NCI-H2107 (cell line): ENCODE data around the gene CCDC136.

ENCODE experiments used
- DNase-seq: peaks from one replicate; lab custom pipeline; 2025; lab: John Stamatoyannopoulos, UW

CCDC136 gene

DNA sequence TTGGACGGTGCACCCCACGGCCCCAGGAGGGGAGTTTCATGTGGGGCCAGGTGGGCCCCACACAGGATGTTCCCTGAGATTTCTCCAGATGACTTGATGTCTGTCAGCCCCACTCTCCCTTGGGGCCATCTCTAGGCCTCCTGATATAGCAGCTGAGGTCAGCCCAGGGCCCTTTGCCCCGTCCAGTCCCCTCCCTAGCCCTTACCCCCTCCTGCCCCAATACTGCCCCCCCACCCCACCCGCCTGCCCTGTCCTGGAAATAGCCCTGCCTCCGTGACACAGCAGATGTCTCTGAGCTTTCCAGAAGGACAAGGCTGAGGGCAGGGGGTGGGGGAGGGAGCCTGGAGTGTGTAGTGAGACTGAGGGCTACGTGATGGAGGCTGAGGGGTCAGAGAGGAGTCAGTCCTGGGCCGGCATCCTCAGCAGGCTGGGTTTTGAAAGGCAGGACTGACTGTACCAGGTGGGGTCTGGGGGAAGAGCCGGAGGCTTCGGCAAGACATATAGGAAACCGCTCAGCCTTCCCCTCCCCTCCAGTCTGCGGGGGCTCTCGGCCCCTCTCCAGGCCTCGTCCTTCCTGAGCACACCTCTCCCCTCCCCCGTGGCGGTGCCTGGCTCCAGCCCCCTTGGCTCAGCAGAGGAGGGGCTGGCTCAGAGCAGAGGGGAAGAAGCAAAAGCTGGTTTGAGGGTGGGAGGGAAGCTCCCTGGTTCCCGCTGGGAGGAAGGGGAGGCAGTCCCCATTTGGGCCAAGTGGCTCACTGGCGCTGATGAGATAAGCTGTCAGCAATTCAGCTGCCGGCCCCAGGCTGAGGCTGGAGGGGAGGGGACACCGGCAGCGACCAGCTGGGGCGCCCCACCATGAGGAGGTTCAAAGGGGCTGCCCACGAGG lies 40.5 kb downstream of the CCDC136 start:
- DNase-seq = no peak

DNA sequence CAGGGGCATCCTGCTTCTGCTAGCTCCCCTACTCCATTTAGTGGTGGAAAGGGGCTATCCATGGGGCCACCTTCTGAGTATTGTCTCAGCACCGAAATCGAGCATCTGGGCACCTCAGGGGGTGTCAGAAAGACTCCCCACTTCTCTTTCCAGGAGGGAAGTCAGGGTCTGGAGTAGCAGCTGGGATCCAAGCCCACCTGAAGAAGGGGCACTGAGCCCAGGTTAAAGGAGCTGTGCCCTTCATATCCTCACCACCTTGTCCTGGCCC lies 41.0 kb downstream of the CCDC136 start:
- no peak for DNase-seq

DNA sequence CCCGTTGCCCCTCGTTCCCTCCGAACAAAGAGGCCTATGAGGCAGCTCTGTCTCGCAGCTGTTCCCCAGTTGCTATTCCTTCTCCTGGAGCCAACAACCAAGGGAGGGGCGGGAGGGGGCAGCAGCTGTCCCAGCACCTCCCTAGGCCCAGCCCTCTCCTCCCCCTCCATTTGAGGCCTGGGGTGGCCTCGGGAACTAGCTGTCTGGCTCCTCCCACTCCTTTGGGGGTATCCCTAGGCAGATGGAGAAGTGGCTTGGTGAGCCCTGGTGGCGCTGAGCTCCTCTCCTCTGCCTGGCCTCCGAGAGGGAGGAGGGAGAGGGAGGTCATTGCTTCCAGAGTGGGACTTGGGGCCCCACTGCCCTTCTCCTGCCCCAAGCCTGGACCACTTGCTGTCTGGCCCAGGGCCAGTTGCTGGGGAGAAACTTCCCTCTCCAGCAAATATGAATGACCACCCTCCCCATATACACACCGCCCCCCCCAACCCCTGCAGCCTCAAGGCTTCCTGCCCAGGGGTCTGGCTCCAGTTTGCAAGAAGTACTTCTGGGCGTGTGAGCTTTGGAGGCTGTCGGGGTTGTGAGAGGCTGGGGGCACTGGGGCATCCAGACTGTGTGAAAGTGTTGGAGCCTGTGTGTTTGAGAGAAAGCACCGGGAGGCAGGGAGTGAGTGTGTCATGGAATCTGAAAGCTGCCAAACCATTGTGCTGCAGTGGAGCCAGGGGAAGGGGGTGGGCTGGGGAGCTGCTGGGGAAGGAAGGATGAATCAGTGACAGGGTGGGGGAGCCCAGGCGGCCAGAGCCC lies 41.6 kb downstream of the CCDC136 start:
- no peak for DNase-seq

DNA sequence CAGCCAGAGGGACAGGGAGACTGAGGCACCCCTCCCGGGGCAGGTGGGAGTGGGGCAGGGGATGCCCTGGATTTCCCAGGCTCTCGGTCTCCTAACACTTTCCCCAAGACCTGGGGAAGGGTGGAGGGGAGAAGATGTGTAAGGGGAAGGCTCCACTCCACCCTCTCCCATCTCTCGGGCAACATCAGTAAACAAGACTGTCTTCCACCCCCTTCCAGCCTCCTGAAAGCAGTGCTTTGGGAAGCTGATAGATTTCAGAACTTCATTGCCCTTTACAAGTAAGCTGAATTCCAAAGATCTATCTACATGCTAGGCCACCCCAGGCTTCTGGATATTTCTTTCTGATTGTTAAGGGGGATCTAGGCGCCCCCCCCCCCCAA lies 42.2 kb downstream of the CCDC136 start:
- no peak for DNase-seq

DNA sequence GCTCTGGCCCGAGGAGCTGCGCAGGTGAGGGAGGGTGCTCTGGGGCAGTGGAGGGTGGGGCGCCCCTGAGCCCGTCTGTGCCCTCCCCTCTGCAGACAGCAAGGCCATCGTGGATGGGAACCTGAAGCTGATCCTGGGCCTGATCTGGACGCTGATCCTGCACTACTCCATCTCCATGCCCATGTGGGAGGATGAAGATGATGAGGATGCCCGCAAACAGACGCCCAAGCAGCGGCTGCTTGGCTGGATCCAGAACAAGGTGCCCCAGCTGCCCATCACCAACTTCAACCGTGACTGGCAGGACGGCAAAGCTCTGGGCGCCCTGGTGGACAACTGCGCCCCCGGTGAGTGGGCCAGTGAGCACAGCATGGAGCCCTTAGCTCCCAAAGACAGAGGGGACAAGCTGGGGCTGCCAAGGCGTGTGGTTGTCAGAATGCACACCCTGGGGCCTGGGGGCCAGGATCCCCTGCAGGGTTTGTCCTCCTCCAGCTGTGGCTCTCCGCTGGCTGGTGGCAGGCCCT lies 43.5 kb downstream of the CCDC136 start:
- DNase-seq = no peak

DNA sequence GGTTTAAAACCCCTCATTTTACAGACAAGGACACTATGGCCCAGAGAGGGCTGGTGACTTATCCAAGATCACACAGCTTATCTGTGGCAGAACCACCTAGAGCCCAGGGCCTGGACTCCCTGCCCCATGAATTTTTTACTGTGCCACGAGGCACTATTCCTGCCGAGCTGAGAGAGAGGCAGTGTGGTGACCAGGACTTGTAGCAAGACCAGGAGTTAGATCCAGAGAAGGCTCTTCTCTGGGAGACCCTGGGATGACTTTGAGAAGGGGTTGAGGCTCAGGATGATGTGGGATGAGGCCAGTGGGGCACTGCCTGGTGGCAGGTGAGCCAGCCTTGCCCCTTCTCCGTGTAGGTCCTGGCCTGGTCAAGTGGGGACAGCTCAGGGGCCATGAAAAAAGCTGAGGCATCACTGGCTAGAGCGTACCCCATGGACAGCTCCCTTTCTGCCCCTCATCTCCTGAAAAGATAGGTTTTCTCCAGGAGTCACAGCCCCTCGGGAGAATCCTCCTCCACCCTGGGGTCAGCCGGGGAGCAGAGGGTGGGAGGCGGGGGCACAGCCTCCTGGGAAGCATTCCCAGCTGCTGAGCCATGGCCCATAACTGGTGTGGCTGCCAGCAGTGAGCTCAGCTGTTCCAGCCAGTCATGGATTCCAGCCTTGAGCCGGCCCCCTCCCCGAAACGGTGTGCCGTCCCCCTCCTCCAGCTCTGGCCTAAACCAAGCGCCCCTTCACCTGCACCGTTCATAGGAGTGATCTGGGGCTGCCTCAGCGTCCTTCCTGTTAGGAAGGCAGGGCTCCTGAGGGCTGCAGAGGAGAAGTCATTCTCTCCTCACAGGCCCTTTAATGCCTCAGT lies 44.2 kb downstream of the CCDC136 start:
- DNase-seq = no peak

GRCh38 chr7:128836729-128837348 lies 45.1 kb downstream of the CCDC136 start:
- no peak for DNase-seq

GRCh38 chr7:128837521-128837921 lies 45.8 kb downstream of the CCDC136 start:
- no peak for DNase-seq

DNA sequence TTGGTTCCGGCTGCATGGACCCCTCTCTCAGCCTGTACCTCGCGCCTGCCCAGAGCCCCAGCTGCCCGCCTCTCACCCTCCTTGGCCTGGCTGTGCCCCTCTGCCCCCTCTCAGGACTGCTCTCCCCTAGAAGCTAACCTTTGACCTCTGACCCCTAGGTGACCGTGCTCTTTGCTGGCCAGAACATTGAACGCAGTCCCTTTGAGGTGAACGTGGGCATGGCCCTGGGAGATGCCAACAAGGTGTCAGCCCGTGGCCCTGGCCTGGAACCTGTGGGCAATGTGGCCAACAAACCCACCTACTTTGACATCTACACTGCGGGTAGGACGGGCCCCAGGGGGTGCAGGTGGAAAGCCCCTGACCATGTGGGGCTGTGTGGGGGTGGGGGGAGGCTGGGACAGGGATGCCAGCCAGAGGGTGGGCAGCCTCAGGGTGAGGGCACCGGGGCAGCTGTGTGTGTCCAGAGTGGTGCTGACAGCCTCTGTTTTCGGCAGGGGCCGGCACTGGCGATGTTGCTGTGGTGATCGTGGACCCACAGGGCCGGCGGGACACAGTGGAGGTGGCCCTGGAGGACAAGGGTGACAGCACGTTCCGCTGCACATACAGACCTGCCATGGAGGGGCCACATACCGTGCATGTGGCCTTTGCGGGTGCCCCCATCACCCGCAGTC lies 46.5 kb downstream of the CCDC136 start:
- no peak for DNase-seq

DNA sequence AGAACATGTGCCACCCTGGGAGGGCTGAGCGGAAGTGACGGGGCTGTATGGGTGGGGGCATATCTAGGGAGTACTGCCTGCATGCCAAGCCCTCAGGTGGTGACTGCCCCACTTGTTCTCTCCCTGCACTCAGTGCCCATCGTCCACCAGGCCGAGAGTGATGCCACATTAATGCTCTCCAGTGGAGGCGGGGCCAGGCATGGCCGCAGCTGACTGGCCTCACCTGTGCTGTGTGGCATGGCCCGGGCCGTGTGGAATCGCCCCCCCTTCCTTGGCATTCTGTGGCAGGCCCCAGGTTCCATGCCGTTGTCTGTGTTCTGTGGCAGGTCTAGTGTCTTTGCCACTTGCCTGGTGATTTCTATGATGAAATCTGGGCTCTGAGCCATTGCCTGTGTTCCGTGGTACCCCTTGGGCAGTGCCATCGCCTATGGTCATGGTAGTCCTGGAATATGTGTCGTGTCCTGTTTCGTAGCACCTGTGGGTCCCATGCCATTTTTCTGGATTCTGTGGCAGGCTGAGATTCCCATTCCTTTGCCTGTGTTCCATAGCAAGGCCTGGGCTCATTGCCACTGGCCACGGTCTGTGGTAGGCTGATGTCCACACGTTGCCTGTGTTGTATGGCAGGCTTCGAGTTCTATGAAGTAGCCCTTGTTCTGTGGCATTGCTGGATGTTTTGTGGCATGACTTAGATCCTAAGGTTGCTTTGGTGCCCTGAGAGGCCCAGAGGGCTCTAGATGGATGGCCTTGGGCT lies 47.4 kb downstream of the CCDC136 start:
- no peak for DNase-seq

DNA sequence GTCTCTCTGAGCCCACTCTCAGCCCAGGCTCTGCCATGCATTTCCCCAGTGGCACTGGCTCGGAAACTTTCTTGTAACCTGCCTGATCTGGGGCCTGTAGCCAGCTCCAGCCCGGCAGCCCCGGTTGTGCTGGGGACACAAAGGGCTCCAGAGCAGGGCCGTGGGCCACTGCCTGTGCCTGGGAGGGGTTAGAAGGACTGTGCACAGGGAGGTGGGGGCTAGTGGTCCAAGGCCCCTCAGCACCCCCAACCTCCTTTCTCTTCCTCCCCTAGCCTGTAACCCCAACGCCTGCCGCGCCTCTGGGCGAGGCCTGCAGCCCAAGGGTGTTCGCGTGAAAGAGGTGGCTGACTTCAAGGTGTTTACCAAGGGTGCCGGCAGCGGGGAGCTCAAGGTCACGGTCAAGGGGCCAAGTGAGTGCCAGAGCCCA lies 48.0 kb downstream of the CCDC136 start:
- no peak for DNase-seq

DNA sequence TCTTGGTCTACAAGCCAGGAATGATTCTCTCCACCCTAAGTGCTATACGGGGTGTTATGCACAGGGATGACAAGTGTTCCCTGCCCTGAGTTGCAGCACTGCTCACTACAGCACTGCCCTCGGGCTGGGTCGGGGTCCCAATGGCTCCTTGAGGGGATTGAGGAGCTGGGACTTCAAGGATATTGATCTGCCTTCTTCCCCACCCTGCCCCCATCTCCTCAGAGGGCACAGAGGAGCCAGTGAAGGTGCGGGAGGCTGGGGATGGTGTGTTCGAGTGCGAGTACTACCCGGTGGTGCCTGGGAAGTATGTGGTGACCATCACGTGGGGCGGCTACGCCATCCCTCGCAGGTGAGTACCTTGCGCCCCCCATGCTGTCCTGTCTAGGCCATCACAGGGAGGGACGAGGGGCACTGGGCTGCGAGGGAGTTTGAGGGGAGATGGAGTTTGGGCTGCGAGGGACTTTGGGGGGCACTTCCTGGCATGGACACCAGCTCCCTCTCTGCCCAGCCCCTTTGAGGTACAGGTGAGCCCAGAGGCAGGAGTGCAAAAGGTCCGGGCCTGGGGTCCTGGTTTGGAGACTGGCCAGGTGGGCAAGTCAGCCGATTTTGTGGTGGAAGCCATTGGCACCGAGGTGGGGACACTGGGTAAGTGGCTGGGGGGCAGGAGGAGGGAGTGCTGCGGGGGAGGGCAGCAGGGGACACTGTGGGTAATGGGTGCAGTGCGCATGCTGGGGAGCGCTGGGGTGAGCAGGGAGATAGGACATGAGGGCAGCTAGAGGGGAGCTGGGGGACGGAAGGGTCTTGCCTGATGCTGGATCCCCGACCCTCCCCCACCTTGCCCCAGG lies 48.8 kb downstream of the CCDC136 start:
- no peak for DNase-seq

DNA sequence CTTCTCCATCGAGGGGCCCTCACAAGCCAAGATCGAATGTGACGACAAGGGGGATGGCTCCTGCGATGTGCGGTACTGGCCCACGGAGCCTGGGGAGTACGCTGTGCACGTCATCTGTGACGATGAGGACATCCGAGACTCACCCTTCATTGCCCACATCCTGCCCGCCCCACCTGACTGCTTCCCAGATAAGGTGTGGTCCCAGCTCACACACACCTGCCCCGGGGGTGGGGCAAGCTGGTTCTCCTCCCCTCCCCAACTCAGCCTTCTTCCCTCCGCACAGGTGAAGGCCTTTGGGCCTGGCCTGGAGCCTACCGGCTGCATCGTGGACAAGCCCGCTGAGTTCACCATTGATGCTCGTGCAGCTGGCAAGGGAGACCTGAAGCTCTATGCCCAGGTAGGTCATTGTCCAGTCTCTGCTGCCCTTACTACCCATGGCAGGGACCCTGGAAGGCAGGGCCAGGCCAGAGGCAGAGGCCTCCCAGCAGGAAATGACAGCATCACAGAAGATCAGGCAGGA lies 49.5 kb downstream of the CCDC136 start:
- no peak for DNase-seq

DNA sequence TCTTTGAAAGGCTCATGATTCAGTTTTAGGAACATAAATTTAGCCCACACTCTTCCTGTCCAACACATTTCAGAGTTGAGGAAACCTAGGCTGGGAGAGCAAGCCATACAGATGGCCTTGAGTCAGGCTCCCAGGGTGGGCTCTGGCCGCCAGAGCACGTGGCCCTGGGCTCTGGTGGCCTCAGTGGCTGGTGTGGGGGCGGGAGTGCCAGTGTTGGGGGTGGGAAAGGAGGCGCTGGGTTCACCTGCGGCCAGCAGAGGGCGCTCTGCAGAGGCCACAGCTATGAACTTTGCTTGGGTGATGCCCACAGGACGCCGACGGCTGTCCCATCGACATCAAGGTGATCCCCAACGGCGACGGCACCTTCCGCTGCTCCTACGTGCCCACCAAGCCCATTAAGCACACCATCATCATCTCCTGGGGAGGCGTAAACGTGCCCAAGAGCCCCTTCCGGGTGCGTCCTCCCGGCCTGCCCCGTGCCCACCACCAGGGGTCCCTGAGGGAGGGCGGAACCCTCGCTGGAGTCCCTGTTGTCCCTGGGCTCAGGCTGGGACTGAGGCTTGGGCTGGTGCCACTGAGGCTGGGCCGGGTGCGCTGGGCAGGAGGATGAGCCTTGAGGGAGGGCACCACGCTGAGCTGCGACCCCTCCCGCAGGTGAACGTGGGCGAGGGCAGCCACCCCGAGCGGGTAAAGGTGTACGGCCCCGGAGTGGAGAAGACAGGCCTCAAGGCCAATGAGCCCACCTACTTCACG lies 50.3 kb downstream of the CCDC136 start:
- no peak for DNase-seq

GRCh38 chr7:128842674-128843641 lies 51.2 kb downstream of the CCDC136 start:
- no peak for DNase-seq

DNA sequence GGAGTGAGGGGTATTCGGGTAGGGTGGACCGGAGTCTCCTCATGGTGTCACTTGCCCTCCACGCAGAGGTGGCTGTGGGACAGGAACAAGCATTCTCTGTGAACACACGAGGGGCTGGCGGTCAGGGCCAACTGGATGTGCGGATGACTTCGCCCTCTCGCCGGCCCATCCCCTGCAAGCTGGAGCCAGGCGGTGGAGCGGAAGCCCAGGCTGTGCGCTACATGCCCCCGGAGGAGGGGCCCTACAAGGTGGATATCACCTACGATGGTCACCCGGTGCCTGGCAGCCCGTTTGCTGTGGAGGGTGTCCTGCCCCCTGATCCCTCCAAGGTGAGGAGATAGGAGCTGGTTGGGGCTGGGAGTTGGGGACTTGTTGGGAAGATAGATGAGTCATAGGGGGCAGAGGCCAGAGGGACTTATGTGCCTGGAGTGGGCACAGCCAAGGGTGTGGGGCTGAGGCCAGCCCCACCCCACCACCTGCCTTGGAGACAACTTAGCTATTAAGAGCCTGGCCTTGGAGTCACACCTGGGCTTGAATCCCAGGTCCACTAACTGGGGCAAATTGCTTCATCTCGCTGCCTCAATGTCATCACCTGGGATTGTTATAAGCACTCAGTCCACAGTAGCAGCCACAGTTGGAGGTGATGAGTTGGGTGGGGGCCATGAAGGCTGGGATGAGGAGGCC lies 52.3 kb downstream of the CCDC136 start:
- DNase-seq = no peak

- DNase-seq = no peak
These were observed 53.1 kb downstream of the CCDC136 start for GRCh38 chr7:128844777-128845311.
